ENCODE measurements around the gene TMEM109. TPM values are rescaled to one million over a fixed set of nuclear protein-coding genes. Genes with fewer than 3 reads are reported as not detected.

Gene TMEM109
- total RNA-seq, 1 donor from 2014 or later = 72.8 TPM

DNA sequence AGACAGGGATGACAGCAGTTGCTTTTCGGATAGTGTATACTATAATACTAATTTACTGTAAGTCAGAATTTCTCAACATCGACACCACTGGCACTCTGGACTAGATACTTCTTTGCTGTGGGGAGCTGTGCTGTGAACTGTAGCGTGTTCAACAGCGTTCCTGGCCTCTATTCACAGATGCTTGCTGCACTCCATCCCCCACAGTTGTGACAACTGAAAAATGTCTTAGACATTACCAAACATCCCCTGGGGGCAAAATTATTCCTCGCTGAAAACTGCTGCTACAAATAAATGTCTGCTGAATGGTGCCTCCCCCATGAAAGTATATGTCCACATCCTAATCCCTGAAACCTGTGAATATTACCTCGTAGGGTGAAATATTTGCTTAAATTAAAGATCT, 45.5 kb downstream of the TMEM109 start:
- H3K36me3 Mint-ChIP-seq (ENCODE audit: low read depth, unreplicated experiment) = peaks cover 2% of the 10 kb centered on the region
- DNase-seq (ENCODE audit: low read depth) (no peak), FAIRE-seq (no peak)
- H3K4me1 ChIP-seq (ENCODE audit: insufficient read depth, low read length) = no peaks in the 10 kb centered on the region
- TF ChIP-seq CTCF (IDR thresholded peaks at IDR 0.05; ENCODE audit: insufficient read depth, low read depth, low read length) = no peak
- H3K4me1 Mint-ChIP-seq (ENCODE audit: low read depth, unreplicated experiment) = no peaks in the 10 kb centered on the region
- H3K4me3 ChIP-seq (ENCODE audit: insufficient read depth, low read depth, low read length) = no peak overlapping the region
- no peak overlapping the region for H3K4me2 ChIP-seq (ENCODE audit: low read length)
- H4K20me1 ChIP-seq (ENCODE audit: insufficient read depth, low read length) = no peaks in the 10 kb centered on the region
- H3K9me3 ChIP-seq (ENCODE audit: insufficient read depth, low read depth, low read length) = no peaks in the 10 kb centered on the region
- no peak overlapping the region for H3K4me3 Mint-ChIP-seq (ENCODE audit: unreplicated experiment)
- H3K9me3 Mint-ChIP-seq (ENCODE audit: unreplicated experiment) = peaks cover 5% of the 10 kb centered on the region
- no peak overlapping the region for H3K9ac ChIP-seq (ENCODE audit: low read length)
- no peaks in the 10 kb centered on the region for H3K36me3 ChIP-seq (ENCODE audit: insufficient read depth, low read length)
- peaks cover 7% of the 10 kb centered on the region for H3K27me3 ChIP-seq (ENCODE audit: insufficient read depth, low read length)
- no peak overlapping the region for H3K27ac ChIP-seq (ENCODE audit: low read depth, low read length)
- no peak overlapping the region for H2AFZ ChIP-seq (ENCODE audit: low read depth, low read length)
- H3K27me3 Mint-ChIP-seq (ENCODE audit: low read depth, unreplicated experiment) = peaks cover 41% of the 10 kb centered on the region
- no peaks in the 10 kb centered on the region for H3K79me2 ChIP-seq (ENCODE audit: insufficient read depth, low read length)
- no peak overlapping the region for H3K27ac Mint-ChIP-seq (ENCODE audit: unreplicated experiment)

- Mint-ChIP-seq H3K4me1 (ENCODE audit: low read depth, unreplicated experiment) (no peaks in the 10 kb centered on the region), H3K4me3 (ENCODE audit: unreplicated experiment) (no peak overlapping the region), H3K27ac (ENCODE audit: unreplicated experiment) (no peak overlapping the region), H3K9me3 (ENCODE audit: unreplicated experiment) (peaks cover 5% of the 10 kb centered on the region), H3K27me3 (ENCODE audit: low read depth, unreplicated experiment) (peaks cover 41% of the 10 kb centered on the region), H3K36me3 (ENCODE audit: low read depth, unreplicated experiment) (peaks cover 2% of the 10 kb centered on the region)
- FAIRE-seq (no peak), DNase-seq (ENCODE audit: low read depth) (no peak)
- H3K36me3 ChIP-seq (ENCODE audit: insufficient read depth, low read length) = no peaks in the 10 kb centered on the region
- TF ChIP-seq CTCF (IDR thresholded peaks at IDR 0.05; ENCODE audit: insufficient read depth, low read depth, low read length) (no peak), EZH2 (IDR thresholded peaks at IDR 0.05; ENCODE audit: insufficient read depth, low read length) (no peak)
- no peaks in the 10 kb centered on the region for H3K4me1 ChIP-seq (ENCODE audit: insufficient read depth, low read length)
- H3K4me3 ChIP-seq (ENCODE audit: insufficient read depth, low read depth, low read length) = no peak overlapping the region
- H3K27me3 ChIP-seq (ENCODE audit: insufficient read depth, low read length) = peaks cover 7% of the 10 kb centered on the region
- H3K27ac ChIP-seq (ENCODE audit: low read depth, low read length) = no peak overlapping the region
- H3K9me3 ChIP-seq (ENCODE audit: insufficient read depth, low read depth, low read length) = no peaks in the 10 kb centered on the region
- H3K79me2 ChIP-seq (ENCODE audit: insufficient read depth, low read length) = no peaks in the 10 kb centered on the region
- no peaks in the 10 kb centered on the region for H4K20me1 ChIP-seq (ENCODE audit: insufficient read depth, low read length)
- no peak overlapping the region for H2AFZ ChIP-seq (ENCODE audit: low read depth, low read length)
- H3K9ac ChIP-seq (ENCODE audit: low read length) = no peak overlapping the region
- no peak overlapping the region for H3K4me2 ChIP-seq (ENCODE audit: low read length)
These were observed 46.4 kb downstream of the TMEM109 start for GRCh38 chr11:60960405-60960804.

- no peak for FAIRE-seq
These were observed 50.8 kb downstream of the TMEM109 start for GRCh38 chr11:60964801-60965200.

More at GRCh38 chr11:60964801-60965200, 50.8 kb downstream of the TMEM109 start:
- TF ChIP-seq EZH2 (IDR thresholded peaks at IDR 0.05; ENCODE audit: insufficient read depth, low read length) (no peak), CTCF (IDR thresholded peaks at IDR 0.05; ENCODE audit: insufficient read depth, low read depth, low read length) (no peak)
- H3K9ac ChIP-seq (ENCODE audit: low read length) = no peak overlapping the region
- Mint-ChIP-seq H3K4me1 (ENCODE audit: low read depth, unreplicated experiment) (no peaks in the 10 kb centered on the region), H3K9me3 (ENCODE audit: unreplicated experiment) (peaks cover 6% of the 10 kb centered on the region), H3K36me3 (ENCODE audit: low read depth, unreplicated experiment) (no peaks in the 10 kb centered on the region), H3K4me3 (ENCODE audit: unreplicated experiment) (no peak overlapping the region), H3K27ac (ENCODE audit: unreplicated experiment) (no peak overlapping the region), H3K27me3 (ENCODE audit: low read depth, unreplicated experiment) (peaks cover 24% of the 10 kb centered on the region)
- H4K20me1 ChIP-seq (ENCODE audit: insufficient read depth, low read length) = no peaks in the 10 kb centered on the region
- H3K4me1 ChIP-seq (ENCODE audit: insufficient read depth, low read length) = no peaks in the 10 kb centered on the region
- no peaks in the 10 kb centered on the region for H3K36me3 ChIP-seq (ENCODE audit: insufficient read depth, low read length)
- peaks cover 9% of the 10 kb centered on the region for H3K27me3 ChIP-seq (ENCODE audit: insufficient read depth, low read length)
- H3K27ac ChIP-seq (ENCODE audit: low read depth, low read length) = no peak overlapping the region
- H3K79me2 ChIP-seq (ENCODE audit: insufficient read depth, low read length) = no peaks in the 10 kb centered on the region
- no peak overlapping the region for H3K4me2 ChIP-seq (ENCODE audit: low read length)
- no peaks in the 10 kb centered on the region for H3K9me3 ChIP-seq (ENCODE audit: insufficient read depth, low read depth, low read length)
- DNase-seq (ENCODE audit: low read depth) = no peak
- no peak overlapping the region for H2AFZ ChIP-seq (ENCODE audit: low read depth, low read length)
- H3K4me3 ChIP-seq (ENCODE audit: insufficient read depth, low read depth, low read length) = no peak overlapping the region

Data from astrocyte (in vitro differentiated cells and primary cell).